Left kidney (tissue), 2 donors: ENCODE results near the gene NLGN4Y. TPM values are rescaled to one million over a fixed set of nuclear protein-coding genes. Genes with fewer than 3 reads are reported as not detected.

Source experiments
- DNase-seq: peaks from one replicate; pipeline ENCODE4 v3.0.0-alpha.2; 2013
- polyA plus RNA-seq: library from polyadenylated mRNA; unstranded; fragments of 120-200 nt; gene quantifications from one replicate; pipeline ENCODE4 v1.2.1, GENCODE V29; 2013; ENCODE audit not compliant: insufficient read length

The NLGN4Y gene
- polyA plus RNA-seq, 1 donor, result 24.0 TPM

DNA sequence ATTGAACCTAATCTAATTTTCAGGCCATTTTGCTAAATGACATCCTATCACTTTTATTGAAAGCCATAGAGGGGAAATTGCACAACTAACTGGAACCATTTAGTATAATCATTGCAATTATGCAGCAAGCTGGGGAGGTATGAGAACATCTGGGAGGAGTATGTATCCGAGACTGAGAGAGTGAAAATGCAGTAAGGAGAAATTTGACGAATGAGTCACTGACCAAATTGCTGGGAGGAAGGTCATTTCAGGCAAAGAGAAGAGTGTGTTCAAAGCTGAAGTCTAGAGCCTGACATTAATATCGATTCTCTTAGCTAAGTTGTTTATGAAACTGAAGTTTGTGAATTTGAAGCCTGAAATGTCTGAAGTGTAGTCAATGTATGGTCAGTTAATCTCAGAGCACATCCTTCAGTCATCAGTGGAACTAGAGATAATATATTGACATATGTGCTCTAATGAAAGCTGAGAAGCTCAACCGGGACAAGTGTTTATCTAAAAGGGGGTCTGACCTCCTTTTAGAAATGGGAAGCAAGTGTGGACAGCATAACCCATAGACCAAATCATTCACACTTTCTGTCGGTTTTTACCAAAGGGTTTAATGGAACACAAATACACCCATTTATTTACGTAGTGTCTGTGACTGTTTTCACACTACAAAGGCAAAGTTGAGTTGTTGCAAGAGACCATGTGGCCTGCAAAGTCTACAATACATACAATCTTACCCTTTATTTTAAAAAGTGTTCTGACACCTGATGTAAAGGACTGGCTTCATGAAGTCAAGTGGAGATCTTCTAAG lies 120.0 kb downstream of the NLGN4Y start:
- DNase-seq, result no peak

DNA sequence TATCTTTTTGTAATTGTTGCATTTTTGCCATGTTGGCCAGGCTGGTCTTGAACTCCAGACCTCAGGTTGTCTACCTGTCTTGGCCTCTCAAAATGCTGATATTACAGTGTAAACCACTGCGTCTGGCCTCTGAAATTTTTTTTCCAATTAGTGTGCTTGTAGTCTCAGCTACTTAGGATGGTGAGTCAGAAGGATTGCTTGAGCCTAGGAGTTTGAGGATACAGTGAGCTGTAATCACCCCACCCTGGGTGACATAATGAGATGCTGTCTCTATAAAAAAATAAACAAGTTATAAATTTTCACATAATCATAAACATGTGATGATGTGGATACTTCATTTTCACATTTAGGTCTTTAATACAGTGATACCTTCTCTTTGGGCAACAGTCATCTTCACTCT lies 154.9 kb downstream of the NLGN4Y start:
- no peak for DNase-seq

DNA sequence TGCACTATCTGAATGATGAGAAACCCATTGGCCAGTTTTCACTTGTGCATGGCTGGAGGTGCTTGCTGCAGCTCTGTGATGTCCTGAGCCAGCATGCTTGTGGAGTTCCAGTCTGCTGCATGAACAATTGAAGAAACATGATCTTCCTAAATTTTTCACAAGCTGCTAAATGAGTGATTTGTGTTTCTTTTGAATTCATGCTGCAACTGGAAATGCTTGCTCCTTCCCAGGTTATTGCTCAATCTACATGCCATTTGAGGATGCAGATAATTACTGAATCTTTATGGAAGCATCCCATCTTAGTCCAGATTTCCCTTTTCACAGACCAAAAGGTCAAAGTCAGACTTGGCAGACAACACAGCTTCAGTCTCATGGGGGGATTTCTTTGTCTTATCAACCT lies 170.2 kb downstream of the NLGN4Y start:
- DNase-seq, result no peak

DNA sequence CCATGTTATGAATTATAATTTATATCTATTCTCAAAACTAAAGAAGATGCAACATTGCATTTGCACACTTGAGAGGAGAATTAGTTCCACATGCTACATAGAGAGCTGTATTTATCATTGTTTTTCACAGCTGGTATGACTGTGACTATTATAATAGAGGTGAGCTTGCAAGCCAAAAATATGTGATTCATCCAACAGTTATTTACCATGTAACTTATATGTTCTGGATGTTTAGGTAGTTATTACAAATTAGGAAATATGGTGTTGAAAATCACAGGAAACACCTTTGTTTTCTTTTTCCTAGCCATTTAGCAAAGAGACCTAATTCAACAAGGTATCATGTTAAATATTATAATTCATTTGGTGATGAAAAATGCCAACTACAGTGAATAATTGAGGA lies 183.8 kb downstream of the NLGN4Y start:
- no peak for DNase-seq

DNA sequence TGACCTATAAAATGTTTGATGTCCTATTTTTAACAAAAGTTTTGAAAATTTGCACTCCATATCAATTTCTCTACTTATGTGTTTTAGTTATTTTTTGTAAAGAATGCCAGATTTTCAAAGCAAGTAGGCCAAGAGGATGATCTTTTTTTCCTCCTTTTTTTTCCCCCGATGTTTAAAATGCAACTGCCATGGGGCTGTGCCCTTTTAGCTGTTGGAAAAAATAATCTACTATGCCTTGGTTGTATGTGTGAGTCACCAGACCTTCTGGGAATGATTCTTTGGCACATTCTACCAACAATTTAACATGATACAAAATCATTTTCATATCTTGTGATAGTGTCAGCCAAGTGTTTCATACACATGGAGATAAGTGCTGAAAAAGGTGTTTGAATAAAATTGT lies 217.3 kb downstream of the NLGN4Y start:
- no peak for DNase-seq

DNA sequence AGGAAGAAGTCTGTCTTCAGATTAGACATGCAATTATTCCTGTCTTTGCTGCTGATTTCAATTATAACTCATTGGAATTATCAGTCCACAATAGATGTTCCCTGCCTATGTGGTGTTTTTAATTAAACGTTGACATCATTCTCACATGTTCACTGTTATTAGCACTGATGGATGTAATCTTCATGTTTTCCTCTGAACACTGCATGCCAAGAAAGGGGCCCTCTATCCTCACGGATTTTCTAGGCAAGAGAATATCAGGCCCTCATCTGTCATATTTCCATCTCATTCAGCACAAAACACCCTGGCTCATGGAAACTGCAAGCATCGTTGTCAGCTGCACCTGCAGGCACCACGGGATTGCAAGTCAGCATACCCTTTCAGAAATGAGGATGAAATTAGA lies 224.0 kb downstream of the NLGN4Y start:
- no peak for DNase-seq

DNA sequence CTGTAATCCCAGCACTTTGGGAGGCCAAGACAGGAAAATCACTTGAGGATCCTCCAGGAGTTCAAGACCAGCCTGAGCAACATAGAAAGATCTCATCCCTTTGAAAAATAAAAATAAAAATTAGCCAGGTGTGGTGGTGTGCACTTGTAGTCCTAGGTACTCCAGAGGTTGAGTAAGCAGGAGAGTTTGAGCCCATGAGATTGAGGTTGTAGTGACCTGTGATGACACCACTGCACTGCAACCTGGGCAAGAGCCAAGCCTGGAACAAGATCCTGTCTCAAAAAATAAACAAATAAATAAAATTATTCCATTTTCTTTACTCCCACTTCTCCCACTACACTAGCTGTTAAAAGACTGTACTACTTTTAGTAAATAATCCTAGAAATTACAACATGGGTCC lies 231.2 kb downstream of the NLGN4Y start:
- no peak for DNase-seq

DNA sequence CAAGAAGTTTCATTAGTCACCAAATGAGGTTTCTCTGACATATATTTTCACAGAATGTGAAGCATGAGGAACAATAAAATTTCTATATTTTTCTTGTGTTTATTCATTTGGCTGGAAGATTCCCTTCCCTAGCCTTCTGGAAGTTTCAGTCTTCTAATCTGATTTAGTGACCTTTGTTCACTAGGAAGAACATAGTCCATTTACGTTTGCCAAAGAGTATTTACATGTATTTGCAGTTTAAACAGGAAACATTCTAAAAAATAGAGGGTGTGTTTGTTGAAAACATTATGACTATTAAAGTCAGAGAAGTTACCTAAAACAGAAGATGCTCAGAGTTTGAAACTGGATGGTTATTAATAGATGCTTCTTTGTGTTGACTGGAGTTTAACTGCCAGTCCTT lies 238.6 kb downstream of the NLGN4Y start:
- DNase-seq, result no peak

DNA sequence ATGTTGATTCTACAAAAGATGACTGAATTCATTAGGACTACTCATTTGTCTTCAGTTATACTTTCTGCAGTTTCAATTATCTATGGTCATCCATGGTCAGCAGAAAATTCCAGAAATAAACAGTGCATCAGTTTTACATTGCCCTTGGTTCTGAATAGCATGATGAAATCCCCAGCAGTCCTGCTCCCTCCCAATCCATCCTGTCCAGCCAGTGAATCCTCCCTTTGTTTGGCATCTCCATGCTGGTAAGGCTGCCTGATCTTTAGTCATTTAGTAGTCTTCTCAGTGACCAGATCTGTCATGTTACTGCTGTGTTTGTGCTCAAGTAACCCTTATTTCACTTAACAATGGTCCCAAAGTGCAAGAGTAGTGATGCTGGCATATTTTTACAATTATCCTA lies 239.3 kb downstream of the NLGN4Y start:
- DNase-seq, result no peak

DNA sequence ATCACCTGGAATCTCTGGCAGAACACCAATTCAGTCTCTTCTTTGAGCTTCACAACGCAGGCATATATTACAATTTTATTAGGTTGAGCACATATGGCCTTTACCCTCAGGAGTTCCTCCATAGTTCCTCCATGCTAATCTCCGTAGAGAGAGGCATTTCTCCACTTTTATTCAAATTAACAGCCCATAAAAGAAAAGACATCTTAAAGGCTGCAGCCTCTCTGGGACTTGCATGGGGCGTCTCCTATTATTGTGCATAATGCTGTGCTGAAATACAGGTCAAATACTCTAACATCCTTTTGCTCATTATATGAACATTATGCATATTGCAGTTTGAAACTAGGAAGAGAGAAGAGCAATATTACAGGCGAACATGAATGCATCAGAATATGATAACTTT lies 253.9 kb downstream of the NLGN4Y start:
- DNase-seq, result no peak

DNA sequence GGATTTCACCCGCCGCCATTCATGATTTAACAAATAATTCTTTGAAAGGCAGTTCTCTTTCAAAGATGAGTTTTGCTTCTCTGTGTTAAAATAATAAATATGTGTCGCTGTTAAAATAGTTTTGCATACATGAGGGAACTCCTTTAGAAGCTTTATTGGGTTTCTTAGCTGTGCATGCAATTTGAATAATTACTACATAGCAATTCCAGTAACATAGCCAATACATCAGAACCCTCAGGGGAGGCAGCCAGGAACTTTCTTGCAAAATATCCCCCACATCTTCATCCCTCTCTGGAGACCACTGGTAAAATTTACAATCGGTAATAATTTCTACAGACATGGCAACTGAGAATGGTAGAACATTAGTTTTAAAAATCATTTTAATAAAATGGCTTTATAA lies 268.8 kb downstream of the NLGN4Y start:
- DNase-seq, result no peak

DNA sequence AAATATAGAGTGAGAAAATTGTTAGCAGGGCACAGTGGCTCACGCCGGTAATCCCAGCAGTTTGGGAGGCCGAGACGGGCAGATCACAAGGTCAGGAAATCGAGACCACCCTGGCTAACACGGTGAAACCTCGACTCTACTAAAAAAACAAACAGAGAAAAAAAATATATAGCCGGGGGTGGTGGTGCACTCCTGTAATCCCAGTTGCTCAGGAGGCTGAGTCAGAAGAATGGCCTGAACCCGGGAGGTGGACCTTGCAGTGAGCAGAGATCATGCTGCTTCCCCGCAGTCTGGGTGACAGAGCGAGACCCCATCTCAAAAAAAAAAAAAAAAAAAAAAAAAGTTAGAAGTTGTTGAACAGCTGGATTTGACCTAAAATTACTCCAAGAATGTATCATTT lies 269.3 kb downstream of the NLGN4Y start:
- no peak for DNase-seq

DNA sequence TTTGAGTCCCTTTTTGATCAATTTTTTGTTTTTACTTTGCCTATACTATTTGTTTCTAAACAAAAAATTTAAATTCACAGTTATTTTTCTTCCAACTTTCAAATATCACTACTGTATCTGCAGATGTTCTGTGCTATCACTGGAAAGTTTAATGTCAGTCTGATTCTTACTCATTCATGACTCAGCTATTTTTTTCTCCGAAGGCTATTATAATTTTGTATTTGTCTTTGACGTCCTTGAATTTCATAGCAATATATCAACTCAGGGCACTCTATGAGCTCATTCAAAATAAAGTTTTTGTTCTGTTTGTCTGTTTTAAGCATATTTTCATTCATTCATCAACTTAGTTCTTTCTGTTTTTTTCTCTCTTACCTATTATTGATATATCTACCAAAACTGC lies 273.7 kb downstream of the NLGN4Y start:
- DNase-seq, result no peak

DNA sequence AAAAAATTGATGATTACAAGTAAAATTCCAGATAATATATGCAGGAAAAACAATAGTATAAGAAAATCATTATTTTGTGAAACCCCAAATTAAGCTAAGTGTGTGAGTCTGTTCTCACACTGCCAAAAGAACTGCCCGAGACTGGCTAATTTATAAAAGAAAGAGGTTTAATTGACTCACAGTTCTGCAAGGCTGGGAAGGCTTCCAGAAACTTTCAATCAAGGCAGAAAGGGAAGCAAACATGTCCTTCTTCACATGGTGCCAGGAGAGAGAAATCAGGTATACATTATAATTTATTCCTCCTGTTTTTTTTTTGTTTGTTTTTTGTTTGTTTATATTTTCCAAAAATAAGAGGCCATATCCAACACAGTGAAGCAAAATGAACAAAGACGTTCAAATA lies 276.8 kb downstream of the NLGN4Y start:
- DNase-seq, result no peak

DNA sequence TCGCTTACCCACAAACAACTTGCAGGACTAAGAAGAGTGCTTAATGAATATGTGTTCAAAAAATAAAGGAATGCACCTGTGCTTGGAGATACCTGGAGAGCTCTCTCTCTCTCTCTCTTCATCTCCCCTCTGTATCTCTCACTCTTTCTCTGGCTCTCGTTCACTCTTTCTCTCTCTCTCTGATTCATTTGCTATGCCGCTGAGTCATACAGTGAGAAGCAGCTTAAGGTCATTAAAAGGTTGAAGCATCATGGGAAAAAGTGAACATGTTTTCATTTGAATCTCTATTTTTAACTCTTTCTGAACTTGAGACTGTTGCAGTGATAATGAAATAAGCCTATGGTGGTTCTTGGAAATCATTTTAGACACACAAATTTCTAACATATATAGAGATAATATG lies 277.8 kb downstream of the NLGN4Y start:
- DNase-seq, result no peak

DNA sequence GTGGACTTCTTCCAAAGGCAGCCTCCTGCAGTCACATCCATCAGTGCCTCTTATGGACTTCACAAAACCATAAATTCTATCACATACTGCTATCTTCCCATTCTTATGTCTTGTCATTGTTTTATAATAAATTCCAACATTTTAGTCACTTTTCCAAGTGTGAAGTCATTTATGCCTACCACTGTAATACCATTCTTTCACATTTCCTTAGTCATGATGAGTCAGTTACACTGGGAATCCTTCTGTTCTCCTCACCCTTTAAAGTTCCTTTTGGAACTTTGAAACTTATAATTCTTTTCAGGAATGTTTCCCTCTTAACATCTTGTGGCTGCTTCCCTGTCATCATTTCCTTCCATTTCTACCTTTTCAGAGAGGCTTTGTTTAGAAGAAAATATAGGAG lies 279.7 kb downstream of the NLGN4Y start:
- no peak for DNase-seq

DNA sequence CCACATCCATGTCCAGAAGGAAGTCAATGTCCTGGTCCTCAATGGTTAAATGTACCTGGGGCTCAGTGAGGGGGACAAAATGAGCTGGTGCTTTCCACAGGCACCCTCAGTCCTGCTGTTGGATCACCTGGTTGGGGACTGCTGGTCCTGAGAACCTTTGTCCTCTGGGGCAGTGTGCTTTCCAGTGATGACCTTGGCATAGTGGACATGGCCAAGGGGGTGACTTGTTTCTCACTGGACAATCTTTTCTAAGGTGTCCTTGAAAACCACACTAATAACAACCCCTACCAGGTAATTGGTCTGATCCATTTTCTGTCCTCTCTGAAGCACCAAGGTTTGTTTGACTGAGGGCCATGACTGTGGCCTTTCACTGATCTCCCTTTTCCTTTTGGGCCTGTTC lies 294.1 kb downstream of the NLGN4Y start:
- no peak for DNase-seq

DNA sequence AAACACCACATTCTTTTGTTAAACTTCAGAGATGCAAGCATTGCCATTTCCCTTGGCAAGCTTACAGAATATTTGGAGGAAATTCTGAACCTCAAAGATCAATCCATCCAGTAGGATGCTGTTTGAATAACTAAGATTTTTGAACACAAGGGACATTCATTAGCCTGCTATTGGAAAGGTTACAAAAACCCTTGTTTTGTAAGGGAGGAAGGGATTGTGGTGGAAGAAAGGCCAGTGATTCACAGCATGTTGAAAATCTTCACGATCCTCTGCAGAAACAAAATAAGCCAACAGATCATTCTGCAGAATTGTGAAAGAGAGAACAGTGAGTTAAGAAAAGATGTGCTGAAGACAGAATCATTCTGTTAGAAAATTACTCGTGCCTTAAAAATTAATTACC lies 297.9 kb downstream of the NLGN4Y start:
- DNase-seq, result no peak

DNA sequence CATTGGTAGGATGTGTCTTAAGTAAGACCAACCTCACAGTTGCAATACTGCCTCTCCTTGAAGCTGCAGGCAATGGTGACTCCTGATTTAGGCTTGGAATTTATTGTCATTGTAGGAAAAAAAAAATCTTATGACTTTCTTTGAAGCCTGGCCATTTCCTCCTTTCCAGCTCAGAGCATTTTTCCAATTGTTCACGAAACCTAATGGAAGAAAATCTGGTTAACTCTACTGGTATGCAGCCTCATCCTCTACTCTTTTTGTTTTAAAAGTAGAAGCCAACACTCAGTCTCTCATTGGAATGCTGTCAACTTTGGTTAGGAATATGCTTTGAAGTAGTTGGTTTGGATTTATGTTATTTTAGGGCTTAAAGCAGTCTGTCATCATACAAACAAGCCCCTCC lies 298.6 kb downstream of the NLGN4Y start:
- no peak for DNase-seq

DNA sequence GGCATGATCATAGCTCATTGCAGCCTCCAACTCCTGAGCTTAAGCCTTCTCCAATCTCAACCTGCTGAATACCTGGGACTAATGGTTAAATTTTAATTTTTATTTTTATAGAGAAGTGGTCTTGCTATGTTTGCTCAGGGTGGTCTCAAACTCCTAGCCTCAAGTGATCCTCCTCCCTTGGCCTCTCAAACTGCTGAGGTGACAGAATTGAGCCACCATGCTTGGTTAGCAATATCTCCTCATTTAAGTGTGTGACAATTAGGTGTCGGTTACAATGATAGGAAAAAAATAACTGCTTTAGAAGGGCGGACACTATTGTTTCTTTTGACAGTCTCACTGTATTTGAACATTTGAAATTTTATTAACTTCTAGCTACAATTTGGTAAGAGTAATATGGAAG lies 300.3 kb downstream of the NLGN4Y start:
- no peak for DNase-seq

DNA sequence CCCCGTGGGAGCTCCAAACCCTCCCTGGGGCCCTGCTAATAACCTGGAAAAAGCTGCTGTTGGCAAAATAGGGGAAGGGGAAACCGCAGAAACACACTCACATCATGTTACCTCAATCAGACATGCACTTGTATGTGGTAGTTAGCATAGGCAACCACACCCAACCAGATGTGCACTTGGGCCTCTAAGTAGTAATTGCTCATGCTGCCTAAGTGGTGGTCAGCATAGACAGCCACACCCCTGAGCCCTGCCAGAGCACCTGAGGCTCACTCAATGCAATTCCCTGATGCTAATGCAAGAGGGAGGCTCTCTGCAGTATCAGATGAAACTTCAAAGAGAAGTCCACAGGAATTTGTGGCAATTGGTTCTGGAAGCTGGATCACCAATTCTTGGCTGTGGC lies 301.4 kb downstream of the NLGN4Y start:
- DNase-seq, result no peak

DNA sequence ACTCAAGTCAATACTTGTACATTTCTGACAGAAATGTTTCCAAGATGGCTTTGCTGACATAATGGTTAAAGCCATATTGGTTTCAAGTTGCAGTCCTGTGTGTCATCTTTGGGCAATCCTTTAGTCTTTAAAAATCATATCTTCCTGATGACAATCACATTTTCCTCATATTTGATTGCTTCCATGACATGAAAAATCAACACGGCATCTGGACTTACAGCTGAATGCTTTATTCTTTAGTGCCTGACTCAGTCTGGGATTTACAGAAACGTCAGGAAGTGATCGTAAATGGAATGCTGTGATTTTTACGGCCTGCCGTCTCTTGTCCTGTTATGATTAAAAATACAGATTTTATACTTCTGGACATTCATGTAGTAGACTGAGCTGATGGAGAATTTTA lies 304.2 kb downstream of the NLGN4Y start:
- no peak for DNase-seq

DNA sequence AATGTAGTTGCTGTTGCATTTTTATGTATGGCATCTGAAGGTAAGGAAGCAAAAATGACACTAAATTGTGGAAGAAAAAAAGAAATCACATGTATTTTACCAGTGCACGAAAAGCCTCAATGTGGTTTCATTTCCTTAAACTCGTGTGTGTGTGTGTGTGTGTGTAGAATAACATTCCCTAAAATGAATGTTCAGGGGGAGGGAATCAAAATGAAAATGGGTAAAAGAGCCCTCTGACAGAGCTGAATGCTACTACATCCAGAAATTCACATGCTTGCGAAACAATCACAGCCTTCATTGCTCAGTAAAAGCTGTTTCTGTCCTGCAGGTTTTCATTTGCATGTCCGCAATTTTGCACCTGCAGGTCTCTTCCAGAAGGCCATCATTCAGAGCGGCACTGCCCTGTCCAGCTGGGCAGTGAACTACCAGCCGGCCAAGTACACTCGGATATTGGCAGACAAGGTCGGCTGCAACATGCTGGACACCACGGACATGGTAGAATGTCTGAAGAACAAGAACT lies 305.1 kb downstream of the NLGN4Y start:
- DNase-seq, result no peak
